ENCODE measurements around the gene PLPP1.

DNA sequence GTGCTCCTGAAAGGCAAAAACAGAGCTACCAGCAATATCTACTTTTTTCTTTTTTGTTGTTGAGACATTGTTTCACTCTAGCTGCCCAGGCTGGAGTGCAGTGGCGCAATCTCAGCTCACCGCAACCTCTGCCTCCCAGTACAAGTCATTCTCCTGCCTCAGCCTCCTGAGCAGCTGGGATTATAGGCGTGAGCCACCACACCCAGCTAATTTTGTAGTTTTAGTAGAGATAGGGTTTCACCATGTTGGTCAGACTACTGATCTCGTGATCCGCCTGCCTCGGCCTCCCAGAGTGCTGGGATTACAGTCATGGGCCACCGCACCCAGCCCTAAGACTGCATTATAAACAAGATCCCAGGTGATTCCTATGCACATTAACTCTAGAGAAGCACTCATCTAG is 17.0 kb downstream of the PLPP1 start:
- TF ChIP-seq EZH2 (IDR thresholded peaks at IDR 0.05; ENCODE audit: borderline replicate concordance, low read length), result no peak
- TF ChIP-seq, protein P1, sequence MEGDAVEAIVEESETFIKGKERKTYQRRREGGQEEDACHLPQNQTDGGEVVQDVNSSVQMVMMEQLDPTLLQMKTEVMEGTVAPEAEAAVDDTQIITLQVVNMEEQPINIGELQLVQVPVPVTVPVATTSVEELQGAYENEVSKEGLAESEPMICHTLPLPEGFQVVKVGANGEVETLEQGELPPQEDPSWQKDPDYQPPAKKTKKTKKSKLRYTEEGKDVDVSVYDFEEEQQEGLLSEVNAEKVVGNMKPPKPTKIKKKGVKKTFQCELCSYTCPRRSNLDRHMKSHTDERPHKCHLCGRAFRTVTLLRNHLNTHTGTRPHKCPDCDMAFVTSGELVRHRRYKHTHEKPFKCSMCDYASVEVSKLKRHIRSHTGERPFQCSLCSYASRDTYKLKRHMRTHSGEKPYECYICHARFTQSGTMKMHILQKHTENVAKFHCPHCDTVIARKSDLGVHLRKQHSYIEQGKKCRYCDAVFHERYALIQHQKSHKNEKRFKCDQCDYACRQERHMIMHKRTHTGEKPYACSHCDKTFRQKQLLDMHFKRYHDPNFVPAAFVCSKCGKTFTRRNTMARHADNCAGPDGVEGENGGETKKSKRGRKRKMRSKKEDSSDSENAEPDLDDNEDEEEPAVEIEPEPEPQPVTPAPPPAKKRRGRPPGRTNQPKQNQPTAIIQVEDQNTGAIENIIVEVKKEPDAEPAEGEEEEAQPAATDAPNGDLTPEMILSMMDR (conservative IDR thresholded peaks at IDR 0.05 in 1 of 2, IDR thresholded peaks at IDR 0.05 in 1 of 2; ENCODE audit: extremely low read depth in 1 of 2, insufficient read depth in 1 of 2, low read depth in 1 of 2, low read length in 2 of 2), result no peak

All from mammary epithelial cell (primary cell).